NT2/D1 (cell line): ENCODE data around the gene ICOS.

Experiments used
- YY1 ChIP-seq: IDR thresholded peaks from 2 replicates; pipeline ENCODE4 v1.6.1; 2011; ENCODE audit not compliant: insufficient read length, insufficient read depth
- ZNF274 ChIP-seq: IDR thresholded peaks from 2 replicates; pipeline ENCODE4 v1.6.1; 2011; ENCODE audit warnings: mild to moderate bottlenecking, low read depth, low read length

- TF ChIP-seq YY1 (no peak), ZNF274 (no peak)
Observed at GRCh38 chr2:204003276-204003990, 66.9 kb downstream of the ICOS start.
